HG03520 (cell line): ENCODE measurements around the gene BLMH.
"Not testable (repeated sequence)": the region's sequence is repeated elsewhere in the genome, so short reads cannot be mapped to it uniquely, and the experiment has no call there.

ENCODE experiments used
- ATAC-seq: cut with Tn5 transposase; IDR thresholded peaks from one replicate; pipeline ENCODE4 v1.9.1; 2021; ENCODE audit warnings: mild to moderate bottlenecking, moderate library complexity; ENCODE audit not compliant: unreplicated experiment

BLMH gene

GRCh38 chr17:30232015-30232823, 59.5 kb downstream of the BLMH start:
- ATAC-seq: no peak

DNA sequence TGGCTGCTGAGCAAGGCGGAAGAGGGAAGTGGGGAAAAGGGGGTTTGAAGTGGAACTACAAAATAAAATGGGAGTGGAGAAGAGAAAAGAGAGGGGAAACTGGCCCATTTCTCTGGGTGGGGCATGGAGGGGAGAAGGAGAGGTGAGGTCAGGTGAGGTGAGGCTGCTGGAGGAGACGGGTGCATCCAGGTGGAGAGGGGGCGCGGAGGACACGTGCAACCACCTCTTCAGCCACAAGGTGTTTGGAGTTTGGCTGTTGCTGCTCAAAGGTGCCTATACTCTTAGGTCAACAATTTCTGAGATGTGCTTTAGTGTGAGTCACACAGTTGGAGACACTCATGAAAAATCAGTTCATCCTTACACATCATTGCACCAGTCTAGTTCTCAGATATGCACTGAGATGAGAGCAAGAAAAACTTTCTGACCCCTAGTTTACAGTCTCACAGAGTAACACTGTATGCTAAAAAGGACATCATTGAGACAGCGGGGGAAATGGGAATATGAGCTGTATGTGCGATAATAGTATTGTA, 61.1 kb downstream of the BLMH start:
- ATAC-seq: no peak

DNA sequence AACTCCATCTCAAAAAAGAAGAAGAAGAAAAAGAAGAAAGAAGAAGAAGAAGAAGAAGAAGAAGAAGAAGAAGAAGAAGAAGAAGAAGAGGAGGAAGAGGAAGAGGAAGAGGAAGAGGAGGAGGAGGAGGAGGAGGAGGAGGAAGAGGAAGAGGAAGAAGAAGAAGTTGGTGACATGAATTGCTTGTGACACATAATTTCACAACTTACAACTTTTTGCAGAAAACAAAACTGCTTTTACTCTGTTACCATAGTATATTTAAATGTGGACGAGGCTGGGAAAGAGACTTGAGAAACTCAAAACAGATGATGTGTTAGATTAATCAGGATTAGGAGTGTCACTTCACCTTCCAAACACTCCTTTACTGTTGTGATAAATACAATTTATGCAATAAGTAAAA, 61.7 kb downstream of the BLMH start:
- ATAC-seq: not testable (repeated sequence)

- no peak for ATAC-seq
Observed at GRCh38 chr17:30229012-30229411, 62.7 kb downstream of the BLMH start.

DNA sequence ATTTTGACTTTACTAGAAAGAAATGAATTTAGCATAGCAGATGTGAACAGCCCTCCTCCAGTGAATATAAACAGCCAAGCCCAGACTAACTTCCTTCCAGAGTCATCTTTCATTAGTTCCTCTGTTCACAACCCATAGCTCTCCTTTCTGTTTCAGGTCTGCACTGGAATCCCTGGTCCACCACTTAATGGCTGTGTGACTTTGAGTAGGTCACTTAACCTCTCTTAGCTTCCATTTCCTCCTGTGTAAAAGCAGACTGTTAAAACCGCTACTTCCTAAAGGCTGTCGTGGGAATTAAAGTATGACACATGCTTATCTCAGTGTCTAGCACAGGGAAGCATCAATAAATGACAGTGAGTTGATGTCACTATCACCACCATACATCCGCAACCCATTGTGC, 63.7 kb downstream of the BLMH start:
- no peak for ATAC-seq

- no peak for ATAC-seq
Observed at GRCh38 chr17:30226878-30227277, 64.9 kb downstream of the BLMH start.

- no peak for ATAC-seq
Observed at GRCh38 chr17:30225919-30226553, 65.7 kb downstream of the BLMH start.

DNA sequence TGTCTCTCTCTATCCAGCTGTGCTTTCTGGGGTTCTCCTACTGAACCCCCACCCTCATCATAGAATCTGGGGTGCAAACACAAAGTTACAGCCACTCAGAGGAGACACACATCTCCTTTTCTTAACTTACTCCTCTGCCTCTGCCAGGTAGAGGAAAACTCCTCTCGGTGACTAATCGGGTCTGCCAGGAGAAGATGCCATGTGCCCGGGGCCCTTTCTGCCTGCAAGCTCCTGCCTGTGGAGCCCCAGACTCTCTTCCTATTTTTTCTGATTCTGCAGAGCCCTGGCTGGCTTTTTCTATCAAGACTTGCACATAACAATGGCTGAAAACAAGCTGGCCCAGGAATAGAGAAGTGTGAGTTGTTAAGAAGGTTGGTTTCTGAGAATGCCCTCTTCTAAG, 66.6 kb downstream of the BLMH start:
- no peak for ATAC-seq

DNA sequence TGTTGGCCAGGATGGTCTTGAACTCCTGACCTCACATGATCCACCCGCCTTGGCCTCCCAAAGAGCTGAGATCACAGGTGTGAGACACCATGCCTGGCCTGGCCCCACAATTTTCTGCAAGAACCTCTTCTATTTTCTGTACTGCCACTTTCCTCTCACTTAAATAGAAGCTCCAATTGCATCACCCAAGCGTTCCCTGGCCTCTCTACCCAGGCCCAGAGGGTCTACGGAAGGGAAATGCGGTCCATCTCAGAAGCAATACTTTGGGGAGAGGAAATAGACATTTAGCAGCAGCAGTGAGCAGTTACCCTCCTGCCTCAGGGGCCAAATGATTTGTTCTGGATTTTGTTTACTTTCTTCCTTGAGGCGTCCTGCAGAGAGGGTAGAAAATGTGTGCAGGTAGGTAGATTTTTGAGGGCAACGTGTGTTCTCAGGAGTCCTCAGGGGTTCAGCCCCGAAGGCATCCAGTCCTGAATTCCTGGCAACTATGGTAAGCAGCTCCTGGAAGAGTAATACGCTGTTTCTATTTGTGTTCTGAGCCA, 67.3 kb downstream of the BLMH start:
- ATAC-seq: no peak

GRCh38 chr17:30222721-30223175, 69.0 kb downstream of the BLMH start:
- no peak for ATAC-seq

DNA sequence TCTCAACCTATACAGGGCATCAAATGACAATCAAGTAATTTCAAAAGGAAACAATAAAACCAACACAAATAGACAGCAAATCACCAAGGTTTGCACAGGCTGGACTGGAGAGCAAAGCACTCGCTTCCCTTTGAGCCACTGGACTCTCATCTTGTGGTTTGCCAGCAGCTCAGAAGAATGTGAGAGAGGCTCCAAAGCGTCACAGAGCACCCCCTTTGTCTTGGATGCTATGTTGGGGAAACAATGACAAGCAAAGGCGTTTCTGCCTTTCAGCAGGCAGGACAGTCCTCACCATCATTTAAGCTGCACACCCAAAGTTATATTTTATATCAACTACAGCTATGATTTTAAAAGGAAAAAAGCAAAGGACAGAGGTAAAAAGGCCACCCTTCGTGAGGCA, 69.5 kb downstream of the BLMH start:
- no peak for ATAC-seq

DNA sequence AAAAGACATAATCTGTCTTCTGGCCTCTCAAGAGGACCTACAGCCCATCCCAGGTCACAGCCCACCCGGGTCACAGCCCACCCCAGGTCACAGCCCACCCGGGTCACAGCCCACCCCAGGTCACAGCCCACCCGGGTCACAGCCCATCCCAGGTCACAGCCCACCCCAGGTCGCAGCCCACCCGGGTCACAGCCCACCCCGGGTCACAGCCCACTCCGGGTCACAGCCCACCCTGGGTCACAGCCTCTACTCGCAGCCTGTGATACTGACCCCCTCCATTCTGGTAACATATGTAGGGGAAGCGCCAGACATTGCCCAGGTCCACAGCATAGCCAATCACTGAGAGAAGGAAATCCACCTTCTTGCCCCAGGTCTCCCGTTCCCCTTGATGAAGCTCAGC, 70.4 kb downstream of the BLMH start:
- no peak for ATAC-seq

GRCh38 chr17:30220414-30220813, 71.3 kb downstream of the BLMH start:
- no peak for ATAC-seq

DNA sequence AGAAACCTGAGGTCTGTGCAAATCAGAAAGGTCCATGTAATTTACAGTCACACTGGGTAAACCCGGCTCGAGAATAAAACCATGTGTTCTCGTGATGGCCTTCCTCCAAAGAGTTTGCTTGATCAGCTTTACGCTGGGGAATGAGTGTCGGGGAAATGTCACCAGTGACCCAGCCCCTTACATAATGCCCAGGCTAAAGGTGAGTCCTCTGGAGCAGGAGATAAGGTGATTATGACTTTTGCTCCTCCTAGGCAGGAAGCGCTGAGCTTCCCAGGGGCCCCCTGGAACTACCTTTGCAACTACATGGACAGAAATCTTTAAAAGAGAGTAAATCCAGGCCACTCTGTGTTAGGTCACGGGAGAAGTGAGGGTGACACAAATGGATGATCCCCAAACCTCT, 71.9 kb downstream of the BLMH start:
- no peak for ATAC-seq

DNA sequence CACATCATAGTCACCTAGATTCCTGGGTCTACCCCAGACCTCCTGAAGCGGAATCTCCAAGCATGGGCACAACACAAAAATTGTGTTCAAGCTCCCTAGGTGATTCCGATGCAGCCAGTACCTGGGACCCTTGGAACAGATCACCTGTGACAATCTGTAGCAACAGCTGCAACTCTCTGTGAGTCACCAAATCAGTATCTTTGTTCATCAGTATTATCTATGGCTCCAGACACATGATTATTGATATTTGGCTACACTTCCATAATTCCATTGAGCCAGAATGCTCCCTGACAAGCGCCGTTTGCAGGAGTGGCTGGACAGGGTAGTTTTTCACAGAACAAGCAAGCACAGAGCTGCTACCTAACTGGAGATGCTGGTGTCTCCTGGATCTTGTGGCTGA, 72.4 kb downstream of the BLMH start:
- no peak for ATAC-seq

- ATAC-seq: no peak
Observed at GRCh38 chr17:30218799-30219198, 72.9 kb downstream of the BLMH start.

GRCh38 chr17:30217746-30218245, 73.9 kb downstream of the BLMH start:
- ATAC-seq: no peak

GRCh38 chr17:30217054-30217453, 74.7 kb downstream of the BLMH start:
- no peak for ATAC-seq

DNA sequence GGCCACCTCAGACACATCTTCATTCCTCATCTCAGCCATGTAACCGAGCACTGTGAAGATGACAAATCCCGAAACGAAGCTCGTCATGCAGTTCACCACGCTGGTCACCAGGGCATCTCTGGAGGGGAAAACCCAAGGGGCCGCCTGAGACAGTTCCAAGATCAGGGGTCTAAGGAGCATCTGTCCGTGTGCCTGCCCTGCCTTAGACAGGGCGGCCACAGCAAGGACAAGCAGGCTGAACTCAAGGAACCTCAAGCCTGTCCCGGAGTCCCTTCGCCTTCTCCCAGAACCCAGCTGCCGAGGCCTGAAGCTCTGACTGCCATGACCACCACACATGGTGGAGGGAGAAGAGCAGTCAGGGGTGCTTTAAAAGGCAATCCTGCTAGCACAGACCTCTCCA, 79.0 kb downstream of the BLMH start:
- no peak for ATAC-seq

GRCh38 chr17:30211371-30211770, 80.4 kb downstream of the BLMH start:
- no peak for ATAC-seq

GRCh38 chr17:30210901-30211300, 80.8 kb downstream of the BLMH start:
- ATAC-seq: no peak

- ATAC-seq: no peak
Observed at GRCh38 chr17:30210366-30210765, 81.4 kb downstream of the BLMH start.
